NCI-H2227 (cell line): ENCODE data around the gene SHANK3.
A peak's percentile ranks its signal among the peaks of the same experiment; 100 is the strongest.

ENCODE experiments used
- DNase-seq: peaks from one replicate; lab custom pipeline; 2025; ENCODE audit not compliant: unreplicated experiment; lab: John Stamatoyannopoulos, UW

Gene SHANK3

GRCh38 chr22:50698546-50698945 is 25.9 kb downstream of the SHANK3 start:
- no peak for DNase-seq

DNA sequence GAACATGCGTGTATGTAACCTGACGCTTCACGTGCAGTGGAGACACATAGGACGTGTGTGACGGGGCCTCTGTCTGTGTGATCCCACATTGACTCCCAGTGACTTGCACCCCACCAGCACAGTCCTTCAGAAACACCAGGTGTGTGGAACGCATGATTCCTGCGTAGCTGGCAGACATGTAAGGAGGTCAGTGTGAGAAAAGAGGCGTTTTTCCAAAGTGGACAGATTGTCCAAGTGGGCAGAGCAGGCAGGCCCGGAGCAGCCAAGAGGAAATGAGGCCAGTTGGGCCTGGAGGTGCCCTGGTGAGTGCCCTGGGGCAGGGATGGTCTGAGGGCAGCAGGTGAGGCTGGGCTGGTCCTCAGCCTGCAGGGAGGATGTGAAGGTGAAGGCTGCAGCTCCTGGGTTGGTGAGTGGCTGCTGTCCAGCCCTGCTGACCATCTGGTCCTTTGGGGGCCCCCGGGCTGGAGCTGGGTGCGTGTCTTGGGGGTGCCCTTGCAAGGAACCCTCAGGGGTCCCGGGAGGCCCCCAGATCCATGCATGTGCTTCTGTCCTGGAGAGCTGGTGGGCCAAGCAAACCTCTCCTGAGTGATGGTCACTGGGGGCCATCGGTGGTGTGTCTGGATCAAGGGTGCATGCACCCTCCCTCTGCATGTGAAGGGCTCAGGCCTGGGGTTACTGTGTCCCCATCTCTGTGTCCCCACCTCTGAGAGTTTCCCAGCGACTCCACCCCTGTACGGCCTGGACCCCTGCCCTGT is 26.6 kb downstream of the SHANK3 start:
- no peak for DNase-seq

DNA sequence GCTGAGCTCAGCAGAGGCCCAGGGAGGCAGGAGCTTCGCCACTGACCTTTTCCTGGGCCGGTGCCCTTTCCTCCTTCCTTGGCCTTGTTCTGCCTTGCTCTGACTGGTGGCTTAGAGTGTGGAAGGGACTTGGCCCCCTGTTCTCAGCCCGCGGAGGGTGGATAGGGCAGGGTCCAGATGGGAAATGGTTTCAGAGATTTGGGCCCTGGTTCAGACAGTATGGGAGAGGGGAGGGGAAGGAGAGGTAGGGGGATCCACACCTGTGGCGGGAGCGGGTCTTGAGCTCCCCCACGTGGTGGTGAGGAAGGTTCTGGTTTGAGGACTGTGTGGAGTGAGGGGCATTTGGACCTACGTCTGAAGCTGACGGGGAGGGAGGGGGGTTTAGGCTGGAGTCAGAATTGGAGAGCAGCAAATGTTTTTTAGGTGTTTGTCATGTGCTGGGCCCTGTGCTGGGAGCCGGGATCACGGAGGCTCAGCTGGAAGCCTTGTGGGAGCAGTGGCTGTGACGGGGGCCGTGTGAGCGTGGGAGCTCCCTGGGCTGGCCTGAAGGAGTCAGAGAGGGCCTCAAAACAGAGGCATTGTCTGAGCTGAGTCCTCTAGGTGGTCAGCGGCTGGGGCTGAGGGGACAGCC is 27.2 kb downstream of the SHANK3 start:
- DNase-seq, result no peak

DNA sequence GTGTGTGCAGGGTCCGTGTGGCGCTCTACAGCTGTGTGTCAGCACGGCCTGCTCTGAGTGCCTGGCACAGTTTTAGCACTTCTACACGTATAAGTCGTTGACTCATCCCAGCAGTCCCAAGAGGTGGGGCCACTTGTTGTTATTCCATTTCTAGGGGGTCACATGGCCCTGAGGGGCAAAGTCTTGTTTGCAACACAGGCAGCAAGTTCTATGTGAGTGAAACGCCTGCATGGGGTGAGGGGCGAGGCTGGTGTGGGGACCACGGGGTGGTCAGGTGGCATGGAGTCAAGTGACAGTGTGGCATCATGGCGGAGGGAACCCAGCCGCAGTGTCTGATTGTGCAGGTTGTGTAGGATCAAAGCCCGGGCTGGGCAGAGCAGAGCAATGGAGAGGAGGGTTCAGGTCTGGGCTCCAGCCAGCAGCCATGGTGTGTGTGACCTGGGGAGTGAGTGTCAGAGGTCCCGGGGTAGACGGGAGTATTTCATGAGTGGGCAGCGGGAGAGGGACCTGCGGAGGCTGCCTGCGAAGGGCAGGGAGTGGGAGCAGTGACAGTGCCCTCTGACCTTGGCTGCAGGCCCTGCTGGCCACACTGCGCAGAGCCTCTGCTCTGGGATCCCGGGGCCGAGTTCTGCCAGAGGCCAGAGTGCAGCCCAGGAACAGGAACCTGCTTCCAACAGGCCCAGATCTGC is 27.9 kb downstream of the SHANK3 start:
- DNase-seq, result no peak

DNA sequence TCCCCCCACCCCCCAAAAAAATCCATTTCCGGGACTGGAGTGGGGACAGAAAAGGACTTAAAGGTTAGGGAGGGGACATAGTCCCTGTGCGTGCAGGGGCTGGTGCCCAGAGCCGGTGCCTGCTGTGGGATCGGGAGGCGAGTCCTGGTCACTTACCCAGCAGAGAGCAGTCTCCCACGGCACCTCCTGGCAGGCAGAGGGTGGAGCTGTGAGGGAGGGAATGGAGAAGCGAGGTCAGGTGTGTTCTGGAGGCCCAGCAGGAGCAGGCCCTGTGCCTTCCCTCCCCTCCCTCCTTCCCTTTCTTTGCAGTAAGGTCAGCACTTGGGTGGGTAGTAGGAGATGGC is 28.4 kb downstream of the SHANK3 start:
- no peak for DNase-seq

- DNase-seq, result no peak
Observed at GRCh38 chr22:50701428-50702154, 29.0 kb downstream of the SHANK3 start.

DNA sequence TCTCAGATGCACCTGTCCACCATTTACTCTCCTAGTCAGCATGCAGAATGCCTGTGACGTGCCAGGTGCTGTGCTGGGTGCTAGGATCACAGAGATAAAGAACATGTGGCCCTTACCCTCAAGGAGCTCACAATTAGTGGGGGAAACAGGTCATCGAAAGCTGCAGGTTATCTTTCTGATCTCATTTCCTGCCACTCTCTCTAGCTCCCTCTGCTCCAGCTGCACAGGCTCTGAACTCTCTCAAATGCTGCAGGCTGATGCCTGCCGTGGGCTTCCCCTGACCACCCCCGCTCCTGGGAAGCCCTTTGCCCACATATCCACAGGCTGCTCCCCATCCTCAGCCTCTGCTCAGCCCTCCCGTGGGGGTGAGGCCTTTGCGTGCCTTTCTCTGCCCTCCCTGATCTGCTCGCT is 29.6 kb downstream of the SHANK3 start:
- no peak for DNase-seq

DNA sequence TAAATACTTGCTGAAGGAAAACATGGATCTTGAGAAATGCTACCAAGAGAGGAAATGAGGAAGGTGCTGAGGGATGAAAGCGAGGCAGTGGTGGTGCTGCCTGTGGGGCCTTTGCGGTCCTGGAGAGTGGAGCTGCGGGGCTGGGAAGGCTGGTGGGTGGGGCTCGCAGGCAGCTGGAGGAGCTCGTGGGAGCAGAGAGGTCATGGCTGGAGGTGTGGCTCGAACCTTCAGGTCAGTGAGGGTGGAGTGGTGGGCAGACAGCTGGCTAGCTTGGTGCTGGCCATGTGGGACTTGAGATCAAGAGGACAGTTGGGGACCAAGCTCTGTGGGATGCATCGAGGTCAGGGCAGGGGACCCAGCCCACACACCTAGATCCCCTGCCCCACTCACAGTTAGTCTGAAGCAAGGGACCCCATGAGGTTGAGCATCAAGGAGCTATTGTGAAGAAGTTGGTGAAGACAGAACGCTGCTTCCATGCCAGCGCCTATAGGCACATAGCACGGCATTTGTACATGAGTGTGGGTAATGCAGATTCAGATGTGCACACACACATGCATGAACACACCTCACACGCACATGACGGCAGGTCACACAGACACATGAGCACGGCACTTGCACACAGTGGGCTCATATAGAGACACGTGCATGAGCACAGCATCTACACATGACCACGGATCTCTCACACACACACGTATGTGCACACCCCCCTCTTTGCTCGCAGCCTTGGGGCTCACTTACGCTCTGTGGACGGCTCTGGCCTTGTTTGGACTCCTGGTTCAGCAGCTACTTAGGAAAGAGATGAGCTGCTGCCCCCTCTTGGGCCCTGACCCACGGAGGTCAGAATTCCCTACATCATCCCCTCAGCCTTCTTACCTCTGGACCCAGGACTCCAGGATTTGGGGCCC is 30.4 kb downstream of the SHANK3 start:
- no peak for DNase-seq

DNA sequence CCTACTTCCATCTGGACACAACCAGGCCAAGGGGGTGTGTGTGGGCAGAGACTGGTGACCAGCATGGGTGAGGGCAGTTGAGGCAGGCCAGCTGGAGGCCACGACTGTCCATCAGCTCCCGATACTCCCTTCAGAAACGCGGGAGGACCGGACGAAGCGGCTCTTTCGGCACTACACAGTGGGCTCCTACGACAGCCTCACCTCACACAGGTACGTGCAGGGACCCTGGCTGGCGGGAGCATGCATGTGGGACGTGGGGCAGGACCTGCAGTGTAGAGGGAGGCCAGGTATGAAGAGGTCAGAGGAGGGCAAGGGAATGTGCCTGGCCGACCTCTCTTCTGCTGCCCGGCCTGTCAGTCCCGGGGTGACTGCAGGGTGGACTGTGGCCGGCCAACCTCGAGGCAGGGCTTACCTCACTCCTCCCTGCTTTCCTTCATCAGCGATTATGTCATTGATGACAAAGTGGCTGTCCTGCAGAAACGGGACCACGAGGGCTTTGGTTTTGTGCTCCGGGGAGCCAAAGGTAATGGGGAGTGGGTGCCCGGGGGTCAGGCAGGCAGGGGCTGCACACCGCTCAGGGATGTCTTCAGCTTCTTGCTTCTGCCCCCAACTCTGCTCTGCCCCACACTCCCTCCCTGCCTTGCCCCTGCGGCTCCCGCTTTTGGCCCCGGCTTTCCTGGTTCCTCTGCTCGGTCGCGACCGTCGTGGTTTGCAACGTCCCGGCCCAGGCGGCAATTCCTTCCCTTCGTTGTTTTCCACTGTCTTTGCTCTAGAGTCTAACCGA is 31.3 kb downstream of the SHANK3 start:
- DNase-seq, result no peak

DNA sequence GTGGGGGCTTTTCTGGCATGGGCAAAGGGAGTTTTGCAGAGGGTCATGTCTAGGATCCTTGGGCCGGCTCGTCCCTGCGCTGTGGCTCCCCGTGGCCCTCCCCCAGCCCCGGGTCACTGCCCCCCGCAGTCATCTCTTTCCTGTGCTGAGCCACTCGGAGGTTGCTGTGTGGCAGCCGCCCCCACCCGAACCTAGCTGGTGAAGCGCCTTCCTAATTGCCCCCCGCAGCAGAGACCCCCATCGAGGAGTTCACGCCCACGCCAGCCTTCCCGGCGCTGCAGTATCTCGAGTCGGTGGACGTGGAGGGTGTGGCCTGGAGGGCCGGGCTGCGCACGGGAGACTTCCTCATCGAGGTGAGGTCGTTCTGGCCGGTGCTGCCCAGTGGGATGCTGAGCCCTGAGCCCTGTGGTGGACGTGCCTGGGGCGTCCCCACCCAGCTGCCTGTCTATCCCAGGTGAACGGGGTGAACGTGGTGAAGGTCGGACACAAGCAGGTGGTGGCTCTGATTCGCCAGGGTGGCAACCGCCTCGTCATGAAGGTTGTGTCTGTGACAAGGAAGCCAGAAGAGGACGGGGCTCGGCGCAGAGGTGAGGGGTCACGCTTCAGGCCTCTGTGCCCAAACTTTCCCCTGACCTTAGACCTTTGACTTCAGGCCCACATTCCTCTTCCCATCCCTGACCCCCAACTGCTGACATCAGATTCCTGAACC is 32.0 kb downstream of the SHANK3 start:
- DNase-seq, result no peak

DNA sequence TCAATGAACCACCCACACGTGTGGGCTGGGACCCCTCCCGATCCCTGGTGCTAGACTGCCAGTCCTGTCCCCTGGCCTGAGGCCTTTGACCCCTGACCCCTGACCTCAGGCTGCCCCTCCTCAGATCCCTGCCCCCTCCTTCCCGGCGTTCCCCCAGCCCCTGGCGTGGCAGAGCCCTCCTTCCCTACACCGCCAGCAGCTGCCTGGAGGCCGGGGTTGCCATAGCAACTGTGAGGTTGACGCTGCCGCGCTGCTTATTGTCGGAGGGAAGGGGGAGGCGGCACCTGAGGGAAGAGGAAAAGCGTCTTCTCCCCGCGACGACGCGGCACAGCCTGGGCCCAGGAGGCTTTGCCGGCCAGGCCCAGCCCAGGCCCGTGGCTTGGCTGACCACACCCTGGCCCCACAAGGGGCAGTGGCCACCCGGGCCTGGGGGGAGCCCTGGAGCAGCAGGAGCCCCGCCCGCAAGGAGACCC is 32.6 kb downstream of the SHANK3 start:
- peak; percentile 96 for DNase-seq

GRCh38 chr22:50705851-50706351 is 33.3 kb downstream of the SHANK3 start:
- DNase-seq, result no peak

DNA sequence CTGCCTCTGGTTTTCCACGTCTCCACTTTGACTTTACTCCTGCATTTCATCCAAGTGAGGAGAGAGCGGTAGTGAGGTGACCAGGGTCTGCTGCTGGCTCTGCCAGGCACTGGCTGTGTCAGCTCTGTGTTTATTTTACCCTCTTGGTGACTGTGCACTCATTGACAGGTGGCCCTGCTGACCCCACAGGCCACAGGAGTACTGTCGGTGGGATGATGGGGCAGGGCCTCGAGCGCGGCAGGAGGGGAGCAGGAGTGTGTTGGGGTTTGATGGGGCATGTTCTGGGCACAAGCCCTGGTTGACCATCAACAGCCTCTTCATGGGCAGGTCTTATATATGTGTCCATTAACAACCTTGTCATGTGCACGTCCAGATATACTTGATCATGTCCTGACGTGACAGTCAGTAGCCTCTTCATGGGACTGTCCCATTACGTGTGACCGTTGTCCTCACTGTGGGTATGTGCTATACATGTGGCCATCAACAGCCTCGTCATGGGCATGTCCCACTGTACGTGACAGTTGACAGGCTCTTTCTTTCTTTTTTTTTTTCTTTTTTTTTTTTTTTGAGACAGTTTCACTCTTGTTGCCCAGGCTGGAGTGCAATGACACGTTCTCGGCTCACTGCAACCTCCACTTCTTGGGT is 34.0 kb downstream of the SHANK3 start:
- no peak for DNase-seq

GRCh38 chr22:50708474-50708873 is 35.9 kb downstream of the SHANK3 start:
- DNase-seq, result no peak

DNA sequence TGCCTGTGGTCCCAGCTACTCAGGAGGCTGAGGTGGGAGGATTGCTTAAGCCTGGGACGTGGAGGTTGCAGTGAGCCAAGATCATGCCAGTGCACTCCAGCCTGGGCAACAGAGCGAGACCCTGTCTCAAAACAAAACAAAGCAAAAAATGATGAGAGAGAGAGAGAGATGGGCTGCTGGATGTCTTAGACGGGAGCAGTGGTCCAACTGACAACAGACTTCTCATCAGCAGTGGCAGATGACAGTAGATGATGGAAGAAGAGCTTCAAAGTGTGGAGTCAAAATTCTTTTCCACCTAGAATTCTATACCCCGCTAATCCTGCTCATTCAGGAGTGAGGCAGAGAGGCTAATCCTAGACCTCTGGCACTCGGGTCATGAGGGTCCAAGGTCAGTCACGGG is 36.4 kb downstream of the SHANK3 start:
- DNase-seq, result no peak

DNA sequence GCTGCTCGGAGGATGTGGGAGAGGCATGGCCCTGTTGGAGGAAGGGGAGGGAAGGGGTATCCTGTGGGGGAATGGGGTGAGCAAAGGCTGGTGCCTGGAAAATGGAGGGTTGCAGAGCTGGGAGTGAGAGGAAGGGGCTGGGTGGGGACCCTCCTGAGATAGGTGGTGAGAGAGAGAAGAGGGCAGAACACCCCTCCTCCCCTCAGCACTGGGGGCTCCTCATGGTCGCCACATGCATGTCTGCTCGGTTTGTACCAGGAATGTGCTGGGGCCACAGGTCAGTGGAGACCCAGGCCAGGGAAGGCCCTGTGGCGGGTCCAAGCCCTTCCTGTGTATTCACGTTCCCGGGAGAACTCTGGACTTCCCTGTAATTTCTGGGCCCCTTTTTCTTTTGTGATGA is 37.6 kb downstream of the SHANK3 start:
- DNase-seq, result no peak

DNA sequence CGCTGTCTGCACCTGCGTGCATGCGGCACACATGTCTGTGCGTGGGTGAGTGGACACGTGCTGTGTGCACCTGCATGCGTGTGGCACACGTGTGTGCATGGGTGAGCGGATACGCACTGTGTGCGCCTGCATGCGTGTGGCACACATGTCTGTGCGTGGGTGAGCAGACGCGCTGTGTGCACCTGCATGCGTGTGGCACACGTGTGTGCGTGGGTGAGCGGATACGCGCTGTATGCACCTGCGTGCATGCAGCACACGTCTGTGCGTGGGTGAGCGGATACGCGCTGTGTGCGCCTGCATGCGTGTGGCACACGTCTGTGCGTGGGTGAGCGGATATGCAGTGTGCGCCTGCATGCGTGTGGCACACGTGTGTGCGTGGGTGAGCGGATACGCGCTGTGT is 38.3 kb downstream of the SHANK3 start:
- DNase-seq, result no peak
